Measurements from ENCODE around the gene TMEM187. TPM values are rescaled to one million over a fixed set of nuclear protein-coding genes. Genes with fewer than 3 reads are reported as not detected.
A peak's percentile ranks its signal among the peaks of the same experiment; 100 is the strongest.

Gene TMEM187
- total and polyA plus RNA-seq, 2 donors from 2014 or later, result 9.6 to 12.4 TPM

DNA sequence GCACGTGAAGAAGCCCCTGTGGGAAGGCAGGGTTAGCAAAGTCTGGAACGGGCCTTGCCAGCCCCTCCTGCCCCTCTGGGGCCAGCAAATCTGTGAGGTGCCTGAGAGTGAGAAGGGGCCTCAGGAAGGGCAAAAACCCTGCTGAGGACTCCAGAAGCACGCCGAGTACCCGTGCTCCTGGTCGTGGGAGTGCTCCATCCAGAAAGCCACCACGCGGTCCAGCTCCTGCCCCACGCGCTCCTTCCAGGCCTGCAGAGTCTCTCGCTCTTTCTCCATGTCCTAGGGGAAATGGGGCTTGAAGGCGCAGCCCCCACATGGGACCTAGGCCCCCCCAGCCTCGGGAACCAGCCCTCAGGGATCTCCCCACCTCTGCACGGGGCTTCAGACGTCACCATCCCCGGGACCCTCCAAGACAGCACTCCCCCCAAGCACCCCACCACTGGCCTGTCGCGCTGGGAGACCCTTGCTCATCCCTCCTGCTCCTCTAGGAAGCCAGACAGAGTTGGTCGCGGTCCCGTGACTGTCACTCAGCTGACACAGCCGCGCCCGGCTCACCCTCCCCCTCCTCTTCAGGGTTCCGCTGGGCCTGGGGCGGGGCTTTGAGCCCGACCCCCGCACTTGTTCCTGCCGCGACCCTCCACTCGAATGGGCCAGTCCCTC is 28.3 kb upstream of the TMEM187 start, which contains the start of gene RENBP:
RENBP (minus strand) TSS at position 504 of the 660 bp plus-strand sequence; CDS start at position 471, 33 bp downstream.
- intact Hi-C loops (cut with DNase I), result no loop called here
- Histone ChIP-seq H3K4me3 (ENCODE audit: low read length in 3 of 3) (peak within 1 kb of the TSS in 2 of 3 donors; percentile 52 to 55), H3K36me3 (ENCODE audit: control insufficient read depth in 2 of 3, insufficient read depth in 3 of 3, low read length in 3 of 3) (no peaks in the 10 kb centered on the region), H3K9me3 (ENCODE audit: control insufficient read depth in 2 of 3, insufficient read depth in 1 of 3, low read length in 3 of 3) (no peaks in the 10 kb centered on the region), H3K4me1 (ENCODE audit: control insufficient read depth in 2 of 3, insufficient read depth in 2 of 3, low read depth in 1 of 3, low read length in 3 of 3) (peaks cover 0 to 14% (median 0%) of the 10 kb centered on the region in 3 donors), H3K27ac (ENCODE audit: low read depth in 2 of 2, low read length in 2 of 2) (peak within 1 kb of the TSS; percentile 28 to 67), H3K27me3 (ENCODE audit: control insufficient read depth, insufficient read depth, low read length) (no peaks in the 10 kb centered on the region), H3K9ac (ENCODE audit: low read length in 3 of 3) (peak within 1 kb of the TSS in 1 of 3 donors; percentile 58)
- FAIRE-seq (no peak), DNase-seq (peak in 4 of 5 donors; percentile 58 to 79 (median 70))
- TF ChIP-seq CTCF (IDR thresholded peaks at IDR 0.05; ENCODE audit: borderline replicate concordance, extremely low read depth, insufficient read depth), result no peak

GRCh38 chrX:153944800-153945150 is 27.8 kb upstream of the TMEM187 start:
- TF ChIP-seq CTCF (IDR thresholded peaks at IDR 0.05; ENCODE audit: borderline replicate concordance, extremely low read depth, insufficient read depth), result no peak
- Histone ChIP-seq H3K4me1 (ENCODE audit: control insufficient read depth in 2 of 3, insufficient read depth in 2 of 3, low read depth in 1 of 3, low read length in 3 of 3) (peaks cover 0 to 17% (median 0%) of the 10 kb centered on the region in 3 donors), H3K27ac (ENCODE audit: low read depth in 2 of 2, low read length in 2 of 2) (no peak overlapping the region), H3K27me3 (ENCODE audit: control insufficient read depth, insufficient read depth, low read length) (no peaks in the 10 kb centered on the region), H3K9ac (ENCODE audit: low read length in 3 of 3) (no peak overlapping the region), H3K4me3 (ENCODE audit: low read length in 3 of 3) (no peak overlapping the region), H3K9me3 (ENCODE audit: control insufficient read depth in 2 of 3, insufficient read depth in 1 of 3, low read length in 3 of 3) (no peaks in the 10 kb centered on the region), H3K36me3 (ENCODE audit: control insufficient read depth in 2 of 3, insufficient read depth in 3 of 3, low read length in 3 of 3) (no peaks in the 10 kb centered on the region)
- intact Hi-C loops (cut with DNase I), result no loop called here
- no peak for DNase-seq
- FAIRE-seq, result no peak

GRCh38 chrX:153945956-153946943 is 26.3 kb upstream of the TMEM187 start:
- intact Hi-C loops (cut with DNase I), result no loop called here
- H3K27ac ChIP-seq (ENCODE audit: low read depth in 2 of 2, low read length in 2 of 2), result no peak overlapping the region
- H3K9me3 ChIP-seq (ENCODE audit: control insufficient read depth in 2 of 3, insufficient read depth in 1 of 3, low read length in 3 of 3), result no peaks in the 10 kb centered on the region
- H3K9ac ChIP-seq (ENCODE audit: low read length in 3 of 3), result no peak overlapping the region
- peaks cover 0 to 11% (median 2%) of the 10 kb centered on the region in 3 donors for H3K36me3 ChIP-seq (ENCODE audit: control insufficient read depth in 2 of 3, insufficient read depth in 3 of 3, low read length in 3 of 3)
- peaks cover 0 to 17% (median 0%) of the 10 kb centered on the region in 3 donors for H3K4me1 ChIP-seq (ENCODE audit: control insufficient read depth in 2 of 3, insufficient read depth in 2 of 3, low read depth in 1 of 3, low read length in 3 of 3)
- no peaks in the 10 kb centered on the region for H3K27me3 ChIP-seq (ENCODE audit: control insufficient read depth, insufficient read depth, low read length)
- no peak for TF ChIP-seq CTCF (IDR thresholded peaks at IDR 0.05; ENCODE audit: borderline replicate concordance, extremely low read depth, insufficient read depth)
- no peak overlapping the region for H3K4me3 ChIP-seq (ENCODE audit: low read length in 3 of 3)
- DNase-seq (no peak), FAIRE-seq (no peak)

All from kidney (tissue), 14 donors.